ENCODE measurements around the gene OR52N5.

DNA sequence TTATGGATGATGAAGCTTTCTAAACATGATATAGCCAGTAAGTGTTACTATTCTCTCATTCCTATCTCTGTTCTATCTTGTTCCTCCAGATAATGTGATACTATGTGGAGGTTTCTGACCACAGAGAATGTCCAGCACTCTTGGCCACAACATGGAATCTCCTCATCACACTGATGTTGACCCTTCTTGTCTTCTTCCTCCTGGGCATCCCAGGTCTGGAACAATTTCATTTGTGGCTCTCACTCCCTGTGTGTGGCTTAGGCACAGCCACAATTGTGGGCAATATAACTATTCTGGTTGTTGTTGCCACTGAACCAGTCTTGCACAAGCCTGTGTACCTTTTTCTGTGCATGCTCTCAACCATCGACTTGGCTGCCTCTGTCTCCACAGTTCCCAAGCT, 56.8 kb downstream of the OR52N5 start:
- TF ChIP-seq, protein P1, sequence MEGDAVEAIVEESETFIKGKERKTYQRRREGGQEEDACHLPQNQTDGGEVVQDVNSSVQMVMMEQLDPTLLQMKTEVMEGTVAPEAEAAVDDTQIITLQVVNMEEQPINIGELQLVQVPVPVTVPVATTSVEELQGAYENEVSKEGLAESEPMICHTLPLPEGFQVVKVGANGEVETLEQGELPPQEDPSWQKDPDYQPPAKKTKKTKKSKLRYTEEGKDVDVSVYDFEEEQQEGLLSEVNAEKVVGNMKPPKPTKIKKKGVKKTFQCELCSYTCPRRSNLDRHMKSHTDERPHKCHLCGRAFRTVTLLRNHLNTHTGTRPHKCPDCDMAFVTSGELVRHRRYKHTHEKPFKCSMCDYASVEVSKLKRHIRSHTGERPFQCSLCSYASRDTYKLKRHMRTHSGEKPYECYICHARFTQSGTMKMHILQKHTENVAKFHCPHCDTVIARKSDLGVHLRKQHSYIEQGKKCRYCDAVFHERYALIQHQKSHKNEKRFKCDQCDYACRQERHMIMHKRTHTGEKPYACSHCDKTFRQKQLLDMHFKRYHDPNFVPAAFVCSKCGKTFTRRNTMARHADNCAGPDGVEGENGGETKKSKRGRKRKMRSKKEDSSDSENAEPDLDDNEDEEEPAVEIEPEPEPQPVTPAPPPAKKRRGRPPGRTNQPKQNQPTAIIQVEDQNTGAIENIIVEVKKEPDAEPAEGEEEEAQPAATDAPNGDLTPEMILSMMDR (IDR thresholded peaks at IDR 0.05; ENCODE audit: poor library complexity): no peak
- TF ChIP-seq EZH2 (IDR thresholded peaks at IDR 0.05; ENCODE audit: borderline replicate concordance): no peak
- TF ChIP-seq EZH2phosphoT487 (IDR thresholded peaks at IDR 0.05; ENCODE audit: low read depth, severe bottlenecking, unreplicated experiment): no peak
